Gastroesophageal sphincter (tissue), 4 donors: ENCODE data around the gene TUT4. TPM values are rescaled to one million over a fixed set of nuclear protein-coding genes. Genes with fewer than 3 reads are reported as not detected.

ENCODE experiments used
- ATAC-seq: fragments of 150-250 bp; one replicate; pipeline ENCODE4 v1.9.1; 2016; ENCODE audit warnings: mild to moderate bottlenecking, moderate library complexity
- H3K27ac ChIP-seq, 4 donors: fragments of 200-600 bp; sonication (generic) in 3 of 4; 1 replicate in 3 of 4; 2 replicates in 1 of 4; pipeline ENCODE4 v1.5.1; 2016 to 2019
- H3K27me3 ChIP-seq: fragments of 200-600 bp; sonication (generic); one replicate; pipeline ENCODE4 v1.5.1; 2019
- H3K36me3 ChIP-seq, 2 donors: fragments of 200-600 bp; sonication (generic); one replicate each; pipeline ENCODE4 v1.5.1; 2019; ENCODE audit warnings: control low read depth in 1 of 2
- H3K4me1 ChIP-seq, 3 donors: fragments of 200-600 bp; sonication (generic); 1 replicate in 2 of 3; 2 replicates in 1 of 3; pipeline ENCODE4 v1.5.1; 2016 to 2019; ENCODE audit warnings: control low read depth in 2 of 3
- H3K4me3 ChIP-seq, 2 donors: fragments of 200-600 bp; sonication (generic); one replicate each; pipeline ENCODE4 v1.5.1; 2019; ENCODE audit warnings: mild to moderate bottlenecking in 1 of 2, moderate library complexity in 1 of 2
- H3K9me3 ChIP-seq, 3 donors: fragments of 200-600 bp; sonication (generic); one replicate each; pipeline ENCODE4 v1.5.1; 2017 to 2019; ENCODE audit warnings: control low read depth in 2 of 3
- CTCF ChIP-seq, 4 experiments: fragments of 200-600 bp in 2 of 4; fragments of 450-650 bp in 2 of 4; sonication (generic) in 1 of 4; IDR thresholded peaks; one replicate each; pipeline ENCODE4 v1.5.1; 2017 to 2019; ENCODE audit warnings: antibody characterized with exemption in 4 of 4, mild to moderate bottlenecking in 2 of 4, moderate library complexity in 2 of 4
- EP300 ChIP-seq: sonication (generic); formaldehyde crosslinking; IDR thresholded peaks from one replicate; pipeline ENCODE4 v1.6.1; 2017; ENCODE audit warnings: antibody characterized with exemption, mild to moderate bottlenecking
- POLR2A ChIP-seq, 2 donors: fragments of 450-650 bp; IDR thresholded peaks; one replicate each; pipeline ENCODE4 v1.6.1; 2017; ENCODE audit warnings: antibody characterized with exemption in 2 of 2, mild to moderate bottlenecking in 2 of 2, moderate library complexity in 1 of 2
- POLR2AphosphoS5 ChIP-seq: sonication (generic); formaldehyde crosslinking; IDR thresholded peaks from one replicate; pipeline ENCODE4 v1.6.1; 2017; ENCODE audit warnings: antibody characterized with exemption
- WGBS, 2 donors: methylation state at CpG; one replicate each; pipeline ENCODE4 v1.1.5; 2018; ENCODE audit warnings: low coverage in 1 of 2; 5-methylcytosine and 5-hydroxymethylcytosine counted together
- total RNA-seq, 4 donors: library from RNA; depleted of rRNA; stranded (reverse); fragments of >200 nt; gene quantifications; one replicate each; pipeline ENCODE4 v1.1.0, GENCODE V29; 2016

Gene TUT4
- total RNA-seq, 4 donors from 2014 or later = 32.3 to 56.5 (median 34.0) TPM

- 88 to 100% methylated on average over 2 of the region's 2 CpGs for WGBS, 2 donors
- Histone ChIP-seq H3K36me3 (peaks cover 0 to 70% of the 10 kb centered on the region in 2 donors), H3K27ac (no peak overlapping the region), H3K27me3 (no peaks in the 10 kb centered on the region), H3K9me3 (no peaks in the 10 kb centered on the region), H3K4me1 (no peaks in the 10 kb centered on the region), H3K4me3 (no peak overlapping the region)
- TF ChIP-seq POLR2AphosphoS5 (no peak), EP300 (no peak), CTCF (IDR thresholded peaks at IDR 0.05) (no peak), POLR2A (IDR thresholded peaks at IDR 0.05) (no peak)
- no peak for ATAC-seq
Observed at GRCh38 chr1:52479076-52479475, 73.8 kb downstream of the TUT4 start.

GRCh38 chr1:52477876-52478275, 75.0 kb downstream of the TUT4 start:
- TF ChIP-seq EP300 (no peak), CTCF (IDR thresholded peaks at IDR 0.05) (no peak), POLR2A (IDR thresholded peaks at IDR 0.05) (no peak), POLR2AphosphoS5 (no peak)
- no peak overlapping the region for H3K4me3 ChIP-seq
- H3K9me3 ChIP-seq = no peaks in the 10 kb centered on the region
- 70 to 100% methylated on average over 1 of the region's 1 CpG for WGBS, 2 donors
- no peaks in the 10 kb centered on the region for H3K4me1 ChIP-seq
- no peaks in the 10 kb centered on the region for H3K27me3 ChIP-seq
- no peak for ATAC-seq
- H3K36me3 ChIP-seq = peaks cover 0 to 66% of the 10 kb centered on the region in 2 donors
- no peak overlapping the region for H3K27ac ChIP-seq

GRCh38 chr1:52476943-52477342, 75.9 kb downstream of the TUT4 start:
- H3K27me3 ChIP-seq = no peaks in the 10 kb centered on the region
- H3K9me3 ChIP-seq = no peaks in the 10 kb centered on the region
- H3K27ac ChIP-seq = no peak overlapping the region
- H3K36me3 ChIP-seq = peaks cover 0 to 66% of the 10 kb centered on the region in 2 donors
- no peak overlapping the region for H3K4me3 ChIP-seq
- no peak for TF ChIP-seq POLR2A (IDR thresholded peaks at IDR 0.05)
- no peak for TF ChIP-seq POLR2AphosphoS5
- TF ChIP-seq EP300 = no peak
- TF ChIP-seq CTCF (IDR thresholded peaks at IDR 0.05) = no peak
- no peaks in the 10 kb centered on the region for H3K4me1 ChIP-seq
- 83 to 91% methylated on average over 3 of the region's 3 CpGs for whole genome bisulfite sequencing, 2 donors
- no peak for ATAC-seq

- H3K27ac ChIP-seq = no peak overlapping the region
- WGBS, 2 donors = 82 to 89% methylated on average over 4 of the region's 4 CpGs
- no peak for ATAC-seq
- no peak overlapping the region for H3K4me3 ChIP-seq
- TF ChIP-seq EP300 = no peak
- TF ChIP-seq POLR2A (IDR thresholded peaks at IDR 0.05) = no peak
- no peak for TF ChIP-seq POLR2AphosphoS5
- TF ChIP-seq CTCF (IDR thresholded peaks at IDR 0.05) = no peak
- no peaks in the 10 kb centered on the region for H3K4me1 ChIP-seq
- H3K9me3 ChIP-seq = no peaks in the 10 kb centered on the region
- no peaks in the 10 kb centered on the region for H3K27me3 ChIP-seq
- peaks cover 0 to 68% of the 10 kb centered on the region in 2 donors for H3K36me3 ChIP-seq
Observed at GRCh38 chr1:52474807-52475206, 78.1 kb downstream of the TUT4 start.

- Histone ChIP-seq H3K36me3 (peaks cover 0 to 50% of the 10 kb centered on the region in 2 donors), H3K27ac (no peak overlapping the region), H3K4me1 (no peaks in the 10 kb centered on the region), H3K9me3 (no peaks in the 10 kb centered on the region), H3K27me3 (no peaks in the 10 kb centered on the region), H3K4me3 (no peak overlapping the region)
- ATAC-seq = no peak
- TF ChIP-seq EP300 (no peak), POLR2A (IDR thresholded peaks at IDR 0.05) (no peak), POLR2AphosphoS5 (no peak), CTCF (IDR thresholded peaks at IDR 0.05) (no peak)
Observed at GRCh38 chr1:52473039-52473438, 79.9 kb downstream of the TUT4 start.
